Measurements from ENCODE around the gene BAHD1. TPM values are rescaled to one million over a fixed set of nuclear protein-coding genes. Genes with fewer than 3 reads are reported as not detected.

BAHD1 gene
- total RNA-seq, 1 experiment from 2014 or later = 40.6 TPM

DNA sequence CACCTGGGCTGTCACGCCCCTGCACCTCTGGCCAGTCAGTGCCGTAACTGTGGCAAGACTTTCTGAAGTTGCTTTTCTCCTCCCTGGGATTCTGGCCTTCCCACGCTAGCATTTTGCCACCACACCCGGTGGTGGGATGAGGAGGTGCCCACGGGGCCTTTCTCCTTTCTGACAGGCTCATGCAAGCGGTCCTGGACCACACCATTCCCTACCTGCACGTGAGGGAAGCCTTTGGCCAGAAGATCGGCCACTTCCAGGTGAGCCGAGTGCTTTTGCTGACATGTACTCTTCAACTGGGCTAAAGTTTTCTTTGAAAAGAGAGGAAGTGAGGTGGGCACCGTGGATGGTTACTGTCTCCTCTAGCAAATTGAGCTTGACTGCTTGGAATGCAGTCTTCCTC, 25.5 kb upstream of the BAHD1 start:
- ChIA-PET POLR2A (no interaction called here), CTCF (no interaction called here)
- intact Hi-C loops (cut with micrococcal nuclease; ENCODE audit: unreplicated experiment) (no loop called here), in situ Hi-C loops (cut with HindIII; ENCODE audit: low pct_unique_long_range_greater_than_20kb, low sequenced_read_pairs) (no loop called here)
- DNase-seq (ENCODE audit: low read depth, low spot score) (no peak), ATAC-seq (no peak)
- H3K36me3 ChIP-seq (ENCODE audit: control insufficient read depth, insufficient read depth, low read length) = peaks cover 13% of the 10 kb centered on the region
- no peaks in the 10 kb centered on the region for H3K27me3 ChIP-seq (ENCODE audit: control insufficient read depth, insufficient read depth, low read length)
- H3K4me1 ChIP-seq (ENCODE audit: control insufficient read depth, insufficient read depth, low read length) = peaks cover 3% of the 10 kb centered on the region
- TF ChIP-seq TCF7L2 (IDR thresholded peaks at IDR 0.05; ENCODE audit: low read depth, low read length) (no peak), SIN3A (IDR thresholded peaks at IDR 0.05; ENCODE audit: borderline replicate concordance, insufficient read depth, low read depth, low read length) (no peak), POLR2AphosphoS5 (IDR thresholded peaks at IDR 0.05; ENCODE audit: low read depth, low read length) (no peak)
- TF ChIP-seq, protein P1, sequence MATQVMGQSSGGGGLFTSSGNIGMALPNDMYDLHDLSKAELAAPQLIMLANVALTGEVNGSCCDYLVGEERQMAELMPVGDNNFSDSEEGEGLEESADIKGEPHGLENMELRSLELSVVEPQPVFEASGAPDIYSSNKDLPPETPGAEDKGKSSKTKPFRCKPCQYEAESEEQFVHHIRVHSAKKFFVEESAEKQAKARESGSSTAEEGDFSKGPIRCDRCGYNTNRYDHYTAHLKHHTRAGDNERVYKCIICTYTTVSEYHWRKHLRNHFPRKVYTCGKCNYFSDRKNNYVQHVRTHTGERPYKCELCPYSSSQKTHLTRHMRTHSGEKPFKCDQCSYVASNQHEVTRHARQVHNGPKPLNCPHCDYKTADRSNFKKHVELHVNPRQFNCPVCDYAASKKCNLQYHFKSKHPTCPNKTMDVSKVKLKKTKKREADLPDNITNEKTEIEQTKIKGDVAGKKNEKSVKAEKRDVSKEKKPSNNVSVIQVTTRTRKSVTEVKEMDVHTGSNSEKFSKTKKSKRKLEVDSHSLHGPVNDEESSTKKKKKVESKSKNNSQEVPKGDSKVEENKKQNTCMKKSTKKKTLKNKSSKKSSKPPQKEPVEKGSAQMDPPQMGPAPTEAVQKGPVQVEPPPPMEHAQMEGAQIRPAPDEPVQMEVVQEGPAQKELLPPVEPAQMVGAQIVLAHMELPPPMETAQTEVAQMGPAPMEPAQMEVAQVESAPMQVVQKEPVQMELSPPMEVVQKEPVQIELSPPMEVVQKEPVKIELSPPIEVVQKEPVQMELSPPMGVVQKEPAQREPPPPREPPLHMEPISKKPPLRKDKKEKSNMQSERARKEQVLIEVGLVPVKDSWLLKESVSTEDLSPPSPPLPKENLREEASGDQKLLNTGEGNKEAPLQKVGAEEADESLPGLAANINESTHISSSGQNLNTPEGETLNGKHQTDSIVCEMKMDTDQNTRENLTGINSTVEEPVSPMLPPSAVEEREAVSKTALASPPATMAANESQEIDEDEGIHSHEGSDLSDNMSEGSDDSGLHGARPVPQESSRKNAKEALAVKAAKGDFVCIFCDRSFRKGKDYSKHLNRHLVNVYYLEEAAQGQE (IDR thresholded peaks at IDR 0.05; ENCODE audit: insufficient read depth in 1 of 2, low read depth in 2 of 2, low read length in 1 of 2) = no peak
- TF ChIP-seq, protein P2, sequence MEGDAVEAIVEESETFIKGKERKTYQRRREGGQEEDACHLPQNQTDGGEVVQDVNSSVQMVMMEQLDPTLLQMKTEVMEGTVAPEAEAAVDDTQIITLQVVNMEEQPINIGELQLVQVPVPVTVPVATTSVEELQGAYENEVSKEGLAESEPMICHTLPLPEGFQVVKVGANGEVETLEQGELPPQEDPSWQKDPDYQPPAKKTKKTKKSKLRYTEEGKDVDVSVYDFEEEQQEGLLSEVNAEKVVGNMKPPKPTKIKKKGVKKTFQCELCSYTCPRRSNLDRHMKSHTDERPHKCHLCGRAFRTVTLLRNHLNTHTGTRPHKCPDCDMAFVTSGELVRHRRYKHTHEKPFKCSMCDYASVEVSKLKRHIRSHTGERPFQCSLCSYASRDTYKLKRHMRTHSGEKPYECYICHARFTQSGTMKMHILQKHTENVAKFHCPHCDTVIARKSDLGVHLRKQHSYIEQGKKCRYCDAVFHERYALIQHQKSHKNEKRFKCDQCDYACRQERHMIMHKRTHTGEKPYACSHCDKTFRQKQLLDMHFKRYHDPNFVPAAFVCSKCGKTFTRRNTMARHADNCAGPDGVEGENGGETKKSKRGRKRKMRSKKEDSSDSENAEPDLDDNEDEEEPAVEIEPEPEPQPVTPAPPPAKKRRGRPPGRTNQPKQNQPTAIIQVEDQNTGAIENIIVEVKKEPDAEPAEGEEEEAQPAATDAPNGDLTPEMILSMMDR (IDR thresholded peaks at IDR 0.05) = no peak
- BruUV-seq (replicated peaks) = no TSS peak
- no peak overlapping the region for H3K27ac ChIP-seq (ENCODE audit: low read length)
- no peaks in the 10 kb centered on the region for H3K9me3 ChIP-seq (ENCODE audit: control insufficient read depth, insufficient read depth, low read depth, low read length)
- H3K4me3 ChIP-seq (ENCODE audit: low read depth in 2 of 2, low read length in 2 of 2) = no peak overlapping the region

DNA sequence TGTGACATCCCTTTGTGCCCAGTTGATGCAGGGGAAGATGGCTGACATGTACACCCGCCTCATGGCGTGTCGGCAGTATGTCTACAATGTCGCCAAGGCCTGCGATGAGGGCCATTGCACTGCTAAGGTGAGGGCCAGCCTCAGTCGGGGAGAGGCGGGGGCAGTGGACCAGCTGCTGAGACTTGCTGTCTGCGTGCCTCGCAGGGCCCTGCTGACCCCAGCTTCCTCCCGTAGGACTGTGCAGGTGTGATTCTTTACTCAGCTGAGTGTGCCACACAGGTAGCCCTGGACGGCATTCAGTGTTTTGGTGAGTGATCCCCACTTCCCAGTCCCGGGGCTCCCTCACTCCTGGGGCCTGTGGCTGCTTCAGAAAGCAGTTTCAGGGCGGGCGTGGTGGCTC, 24.7 kb upstream of the BAHD1 start:
- no peaks in the 10 kb centered on the region for H3K9me3 ChIP-seq (ENCODE audit: control insufficient read depth, insufficient read depth, low read depth, low read length)
- ATAC-seq (no peak), DNase-seq (ENCODE audit: low read depth, low spot score) (no peak)
- in situ Hi-C loops (cut with HindIII; ENCODE audit: low pct_unique_long_range_greater_than_20kb, low sequenced_read_pairs) = no loop called here
- intact Hi-C loops (cut with micrococcal nuclease; ENCODE audit: unreplicated experiment) = no loop called here
- no peak overlapping the region for H3K4me3 ChIP-seq (ENCODE audit: low read depth in 2 of 2, low read length in 2 of 2)
- H3K4me1 ChIP-seq (ENCODE audit: control insufficient read depth, insufficient read depth, low read length) = peaks cover 11% of the 10 kb centered on the region
- ChIA-PET POLR2A (no interaction called here), CTCF (no interaction called here)
- BruUV-seq (replicated peaks) = no TSS peak
- no peak overlapping the region for H3K27ac ChIP-seq (ENCODE audit: low read length)
- no peaks in the 10 kb centered on the region for H3K27me3 ChIP-seq (ENCODE audit: control insufficient read depth, insufficient read depth, low read length)
- TF ChIP-seq TCF7L2 (IDR thresholded peaks at IDR 0.05; ENCODE audit: low read depth, low read length) = no peak
- no peak for TF ChIP-seq POLR2AphosphoS5 (IDR thresholded peaks at IDR 0.05; ENCODE audit: low read depth, low read length)
- TF ChIP-seq, protein P2 (IDR thresholded peaks at IDR 0.05) = no peak
- no peak for TF ChIP-seq SIN3A (IDR thresholded peaks at IDR 0.05; ENCODE audit: borderline replicate concordance, insufficient read depth, low read depth, low read length)
- TF ChIP-seq, protein P1 (IDR thresholded peaks at IDR 0.05; ENCODE audit: insufficient read depth in 1 of 2, low read depth in 2 of 2, low read length in 1 of 2) = no peak
- H3K36me3 ChIP-seq (ENCODE audit: control insufficient read depth, insufficient read depth, low read length) = peaks cover 9% of the 10 kb centered on the region

Data from Panc1 (cell line).